Forelimb muscle (tissue), 1 donor: ENCODE data around the gene MAP3K1. TPM values are rescaled to one million over a fixed set of nuclear protein-coding genes. Genes with fewer than 3 reads are reported as not detected.

Experiments used
- DNase-seq: peaks from one replicate; pipeline ENCODE4 v3.0.0-alpha.2; 2013; ENCODE audit warnings: low read depth
- polyA plus RNA-seq: library from polyadenylated mRNA; unstranded; fragments of 120-200 nt; gene quantifications from one replicate; pipeline ENCODE4 v1.2.1, GENCODE V29; 2013; ENCODE audit not compliant: insufficient read length

Gene MAP3K1
- polyA plus RNA-seq, 1 donor: 11.0 TPM

GRCh38 chr5:56849671-56850070, 34.3 kb downstream of the MAP3K1 start:
- DNase-seq: no peak

- DNase-seq: no peak
These were observed 35.1 kb downstream of the MAP3K1 start for GRCh38 chr5:56850423-56850822.

- DNase-seq: no peak
These were observed 36.1 kb downstream of the MAP3K1 start for GRCh38 chr5:56851258-56851941.

- no peak for DNase-seq
These were observed 37.1 kb downstream of the MAP3K1 start for GRCh38 chr5:56852228-56853000.

GRCh38 chr5:56853698-56854097, 38.3 kb downstream of the MAP3K1 start:
- no peak for DNase-seq

GRCh38 chr5:56854920-56855319, 39.6 kb downstream of the MAP3K1 start:
- DNase-seq: no peak

- no peak for DNase-seq
These were observed 41.3 kb downstream of the MAP3K1 start for GRCh38 chr5:56856541-56857178.

- no peak for DNase-seq
These were observed 43.6 kb downstream of the MAP3K1 start for GRCh38 chr5:56858777-56859442.

GRCh38 chr5:56861893-56862485, 46.6 kb downstream of the MAP3K1 start:
- no peak for DNase-seq

GRCh38 chr5:56862909-56863308, 47.6 kb downstream of the MAP3K1 start:
- DNase-seq: no peak

- no peak for DNase-seq
These were observed 56.4 kb downstream of the MAP3K1 start for GRCh38 chr5:56871777-56872176.

GRCh38 chr5:56873056-56873455, 57.7 kb downstream of the MAP3K1 start:
- DNase-seq: no peak

- DNase-seq: no peak
These were observed 61.0 kb downstream of the MAP3K1 start for GRCh38 chr5:56876327-56876726.

- DNase-seq: no peak
These were observed 66.2 kb downstream of the MAP3K1 start for GRCh38 chr5:56881571-56881970.

- DNase-seq: no peak
These were observed 78.1 kb downstream of the MAP3K1 start for GRCh38 chr5:56893251-56893951.

GRCh38 chr5:56896763-56897162, 81.4 kb downstream of the MAP3K1 start:
- no peak for DNase-seq

GRCh38 chr5:56898213-56898612, 82.9 kb downstream of the MAP3K1 start:
- DNase-seq: no peak

GRCh38 chr5:56900395-56900794, 85.0 kb downstream of the MAP3K1 start:
- DNase-seq: no peak

- peak; percentile 9 for DNase-seq
These were observed 85.7 kb downstream of the MAP3K1 start for GRCh38 chr5:56900858-56901578.

GRCh38 chr5:56908942-56909293, 93.6 kb downstream of the MAP3K1 start:
- DNase-seq: peak; percentile 20
